GM23338 (cell line): Measurements from ENCODE around the gene HNF4A. TPM values are rescaled to one million over a fixed set of nuclear protein-coding genes. Genes with fewer than 3 reads are reported as not detected.

Experiments
- ATAC-seq: fragments of 200-7000 bp; cut with Tn5 transposase; 3 replicates; pipeline ENCODE4 v1.9.1; 2020
- DNase-seq: peaks from one replicate; pipeline ENCODE4 v3.0.0-alpha.2; 2015; ENCODE audit warnings: low spot score
- H2AFZ ChIP-seq: fragments of 200-600 bp; sonication (generic); 2 replicates; pipeline ENCODE4 v1.8.0; 2016; ENCODE audit warnings: antibody characterized with exemption, mild to moderate bottlenecking, moderate library complexity
- H3F3A ChIP-seq: fragments of 200-600 bp; sonication (generic); replicated peaks from 2 replicates; pipeline ENCODE4 v1.8.0; 2017; ENCODE audit warnings: antibody characterized with exemption, mixed run types, low read depth
- H3K27ac ChIP-seq: fragments of 200-600 bp; sonication (generic); 2 replicates; pipeline ENCODE4 v1.6.1; 2016; ENCODE audit warnings: low read depth
- H3K27me3 ChIP-seq: fragments of 200-600 bp; sonication (generic); 2 replicates; pipeline ENCODE4 v1.8.0; 2016; ENCODE audit warnings: mild to moderate bottlenecking, mixed run types, moderate library complexity; ENCODE audit not compliant: insufficient read depth
- H3K36me3 ChIP-seq: fragments of 200-600 bp; sonication (generic); 2 replicates; pipeline ENCODE4 v1.8.0; 2016; ENCODE audit warnings: mild to moderate bottlenecking; ENCODE audit not compliant: insufficient read depth
- H3K4me1 ChIP-seq: fragments of 200-600 bp; sonication (generic); 2 replicates; pipeline ENCODE4 v1.8.0; 2016; ENCODE audit warnings: mild to moderate bottlenecking, moderate library complexity; ENCODE audit not compliant: insufficient read depth
- H3K4me2 ChIP-seq: fragments of 200-600 bp; sonication (generic); 2 replicates; pipeline ENCODE4 v1.7.1; 2017; ENCODE audit warnings: mixed run types
- H3K4me3 ChIP-seq: fragments of 200-600 bp; sonication (generic); 2 replicates; pipeline ENCODE4 v1.6.1; 2016; ENCODE audit warnings: mixed run types
- H3K79me2 ChIP-seq: fragments of 200-600 bp; sonication (generic); replicated peaks from 2 replicates; pipeline ENCODE4 v1.8.0; 2017; ENCODE audit warnings: mild to moderate bottlenecking; ENCODE audit not compliant: insufficient read depth
- H3K9me2 ChIP-seq: fragments of 200-600 bp; sonication (generic); 2 replicates; pipeline ENCODE4 v1.8.0; 2017; ENCODE audit not compliant: insufficient read depth
- H4K20me1 ChIP-seq: fragments of 200-600 bp; sonication (generic); replicated peaks from 2 replicates; pipeline ENCODE4 v1.8.0; 2017; ENCODE audit warnings: mild to moderate bottlenecking; ENCODE audit not compliant: insufficient read depth
- H3K27ac Mint-ChIP-seq: 2 replicates; pipeline ENCODE4 v1.8.0; 2020; ENCODE audit warnings: inconsistent platforms, mild to moderate bottlenecking, moderate library complexity, mixed read lengths
- H3K27me3 Mint-ChIP-seq: 3 replicates; pipeline ENCODE4 v1.8.0; 2022; ENCODE audit warnings: low read depth, mild to moderate bottlenecking, moderate library complexity, mixed read lengths, inconsistent platforms; ENCODE audit not compliant: insufficient read depth, poor library complexity
- H3K36me3 Mint-ChIP-seq: 3 replicates; pipeline ENCODE4 v1.8.0; 2021; ENCODE audit warnings: low read depth, mild to moderate bottlenecking, inconsistent platforms, moderate library complexity, mixed read lengths
- H3K4me1 Mint-ChIP-seq: 3 replicates; pipeline ENCODE4 v1.8.0; 2020; ENCODE audit warnings: mild to moderate bottlenecking, inconsistent platforms, mixed read lengths
- H3K4me3 Mint-ChIP-seq: 3 replicates; pipeline ENCODE4 v1.8.0; 2021; ENCODE audit warnings: moderate library complexity, mild to moderate bottlenecking, inconsistent platforms, mixed read lengths
- H3K9me3 Mint-ChIP-seq: 3 replicates; pipeline ENCODE4 v1.8.0; 2020; ENCODE audit warnings: moderate library complexity, mild to moderate bottlenecking, inconsistent platforms, mixed read lengths
- CREB1 ChIP-seq: fragments of 250-450 bp; sonication (Bioruptor Pico); IDR thresholded peaks from 2 replicates; pipeline ENCODE4 v1.5.0; 2020; ENCODE audit warnings: low read depth, mild to moderate bottlenecking, moderate library complexity
- EZH2 ChIP-seq: fragments of 200-600 bp; sonication (generic); IDR thresholded peaks from one replicate; pipeline ENCODE4 v1.8.0; 2017; ENCODE audit warnings: antibody characterized with exemption, mild to moderate bottlenecking, low read depth; ENCODE audit not compliant: unreplicated experiment
- EZH2phosphoT487 ChIP-seq: fragments of 200-600 bp; sonication (generic); IDR thresholded peaks from one replicate; pipeline ENCODE4 v1.8.1; 2018; ENCODE audit warnings: antibody characterized with exemption; ENCODE audit not compliant: unreplicated experiment
- JUNB ChIP-seq: IDR thresholded peaks from one replicate; pipeline ENCODE4 v1.6.1; 2016; ENCODE audit warnings: antibody characterized with exemption; ENCODE audit not compliant: unreplicated experiment
- NANOG ChIP-seq: IDR thresholded peaks from 2 replicates; pipeline ENCODE4 v1.6.1; 2016; ENCODE audit warnings: antibody characterized with exemption, borderline replicate concordance
- POLR2AphosphoS5 ChIP-seq: IDR thresholded peaks from 2 replicates; pipeline ENCODE4 v1.6.1; 2016; ENCODE audit warnings: antibody characterized with exemption, low read depth
- STAT1 ChIP-seq: IDR thresholded peaks from one replicate; pipeline ENCODE4 v1.6.1; 2016; ENCODE audit warnings: antibody characterized with exemption; ENCODE audit not compliant: unreplicated experiment
- ZNF114 ChIP-seq: fragments of 250-450 bp; sonication (Bioruptor Pico); IDR thresholded peaks from 2 replicates; pipeline ENCODE4 v1.5.0; 2020; ENCODE audit warnings: mild to moderate bottlenecking, moderate library complexity
- ZNF331 ChIP-seq: fragments of 250-450 bp; sonication (Bioruptor Pico); IDR thresholded peaks from 2 replicates; pipeline ENCODE4 v1.5.0; 2020; ENCODE audit warnings: low read depth, mild to moderate bottlenecking, moderate library complexity
- polyA plus RNA-seq: library from polyadenylated mRNA; unstranded; fragments of >200 nt; fragmentation: Nextera tagmentation; extraction: Ambion mirVana; gene quantifications from 2 replicates; pipeline ENCODE4 v1.2.1, GENCODE V29; 2016
- total RNA-seq: library from RNA; depleted of rRNA; stranded (reverse); fragments of >200 nt; shearing (Covaris generic); gene quantifications from 2 replicates; pipeline ENCODE4 v1.2.3, GENCODE V29; 2014
- TF ChIP-seq, protein P1 (sequence below): IDR thresholded peaks from one replicate; pipeline ENCODE4 v1.6.1; 2018; ENCODE audit warnings: antibody characterized with exemption; ENCODE audit not compliant: unreplicated experiment
- TF ChIP-seq, protein P2 (sequence below): fragments of 250-450 bp; sonication (Bioruptor Pico); IDR thresholded peaks from 2 replicates; pipeline ENCODE4 v1.5.0; 2020; ENCODE audit warnings: mild to moderate bottlenecking, moderate library complexity
- TF ChIP-seq, protein P3 (sequence below), 2 experiments: fragments of 200-600 bp in 1 of 2; sonication (generic) in 1 of 2; conservative IDR thresholded peaks; 2 replicates each; pipeline versions ENCODE4 v1.5.1 to v1.6.1; 2016 to 2017; ENCODE audit warnings: antibody characterized with exemption in 2 of 2, low read depth in 2 of 2, mild to moderate bottlenecking in 2 of 2, moderate library complexity in 1 of 2
- TF ChIP-seq, protein P4 (sequence below): IDR thresholded peaks from 2 replicates; pipeline ENCODE4 v1.6.1; 2016; ENCODE audit warnings: antibody characterized with exemption

HNF4A gene
- total and polyA plus RNA-seq, 2 experiments from 2014 or later, result not detected

DNA sequence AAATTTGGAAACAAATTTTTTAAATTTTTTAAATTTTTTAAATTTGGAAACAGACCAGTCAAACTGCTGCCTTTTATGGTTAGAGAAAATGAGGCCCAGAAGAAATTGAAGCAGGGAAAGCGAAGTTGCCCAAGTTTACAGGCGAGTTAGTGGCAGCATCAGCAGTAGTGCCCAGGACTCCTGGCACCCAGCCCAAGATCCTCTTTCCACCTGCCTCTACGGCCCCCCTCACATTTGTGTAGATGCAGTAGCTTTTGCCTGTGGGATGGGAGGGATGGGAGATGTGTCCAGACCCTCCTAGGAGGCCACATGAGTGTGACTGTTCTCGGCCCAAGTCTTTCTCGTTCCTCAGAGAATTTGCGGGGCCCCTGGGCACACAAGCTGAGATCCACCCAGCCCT, 49.8 kb downstream of the HNF4A start:
- no peaks in the 10 kb centered on the region for H3K4me1 ChIP-seq
- no peak for TF ChIP-seq EZH2
- no peak for TF ChIP-seq JUNB
- TF ChIP-seq, protein P1, sequence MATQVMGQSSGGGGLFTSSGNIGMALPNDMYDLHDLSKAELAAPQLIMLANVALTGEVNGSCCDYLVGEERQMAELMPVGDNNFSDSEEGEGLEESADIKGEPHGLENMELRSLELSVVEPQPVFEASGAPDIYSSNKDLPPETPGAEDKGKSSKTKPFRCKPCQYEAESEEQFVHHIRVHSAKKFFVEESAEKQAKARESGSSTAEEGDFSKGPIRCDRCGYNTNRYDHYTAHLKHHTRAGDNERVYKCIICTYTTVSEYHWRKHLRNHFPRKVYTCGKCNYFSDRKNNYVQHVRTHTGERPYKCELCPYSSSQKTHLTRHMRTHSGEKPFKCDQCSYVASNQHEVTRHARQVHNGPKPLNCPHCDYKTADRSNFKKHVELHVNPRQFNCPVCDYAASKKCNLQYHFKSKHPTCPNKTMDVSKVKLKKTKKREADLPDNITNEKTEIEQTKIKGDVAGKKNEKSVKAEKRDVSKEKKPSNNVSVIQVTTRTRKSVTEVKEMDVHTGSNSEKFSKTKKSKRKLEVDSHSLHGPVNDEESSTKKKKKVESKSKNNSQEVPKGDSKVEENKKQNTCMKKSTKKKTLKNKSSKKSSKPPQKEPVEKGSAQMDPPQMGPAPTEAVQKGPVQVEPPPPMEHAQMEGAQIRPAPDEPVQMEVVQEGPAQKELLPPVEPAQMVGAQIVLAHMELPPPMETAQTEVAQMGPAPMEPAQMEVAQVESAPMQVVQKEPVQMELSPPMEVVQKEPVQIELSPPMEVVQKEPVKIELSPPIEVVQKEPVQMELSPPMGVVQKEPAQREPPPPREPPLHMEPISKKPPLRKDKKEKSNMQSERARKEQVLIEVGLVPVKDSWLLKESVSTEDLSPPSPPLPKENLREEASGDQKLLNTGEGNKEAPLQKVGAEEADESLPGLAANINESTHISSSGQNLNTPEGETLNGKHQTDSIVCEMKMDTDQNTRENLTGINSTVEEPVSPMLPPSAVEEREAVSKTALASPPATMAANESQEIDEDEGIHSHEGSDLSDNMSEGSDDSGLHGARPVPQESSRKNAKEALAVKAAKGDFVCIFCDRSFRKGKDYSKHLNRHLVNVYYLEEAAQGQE, result no peak
- no peak for TF ChIP-seq NANOG
- no peak for TF ChIP-seq EZH2phosphoT487
- TF ChIP-seq ZNF331 (CRISPR knock-in tag), result no peak
- TF ChIP-seq ZNF114 (CRISPR knock-in tag), result no peak
- TF ChIP-seq, protein P2, sequence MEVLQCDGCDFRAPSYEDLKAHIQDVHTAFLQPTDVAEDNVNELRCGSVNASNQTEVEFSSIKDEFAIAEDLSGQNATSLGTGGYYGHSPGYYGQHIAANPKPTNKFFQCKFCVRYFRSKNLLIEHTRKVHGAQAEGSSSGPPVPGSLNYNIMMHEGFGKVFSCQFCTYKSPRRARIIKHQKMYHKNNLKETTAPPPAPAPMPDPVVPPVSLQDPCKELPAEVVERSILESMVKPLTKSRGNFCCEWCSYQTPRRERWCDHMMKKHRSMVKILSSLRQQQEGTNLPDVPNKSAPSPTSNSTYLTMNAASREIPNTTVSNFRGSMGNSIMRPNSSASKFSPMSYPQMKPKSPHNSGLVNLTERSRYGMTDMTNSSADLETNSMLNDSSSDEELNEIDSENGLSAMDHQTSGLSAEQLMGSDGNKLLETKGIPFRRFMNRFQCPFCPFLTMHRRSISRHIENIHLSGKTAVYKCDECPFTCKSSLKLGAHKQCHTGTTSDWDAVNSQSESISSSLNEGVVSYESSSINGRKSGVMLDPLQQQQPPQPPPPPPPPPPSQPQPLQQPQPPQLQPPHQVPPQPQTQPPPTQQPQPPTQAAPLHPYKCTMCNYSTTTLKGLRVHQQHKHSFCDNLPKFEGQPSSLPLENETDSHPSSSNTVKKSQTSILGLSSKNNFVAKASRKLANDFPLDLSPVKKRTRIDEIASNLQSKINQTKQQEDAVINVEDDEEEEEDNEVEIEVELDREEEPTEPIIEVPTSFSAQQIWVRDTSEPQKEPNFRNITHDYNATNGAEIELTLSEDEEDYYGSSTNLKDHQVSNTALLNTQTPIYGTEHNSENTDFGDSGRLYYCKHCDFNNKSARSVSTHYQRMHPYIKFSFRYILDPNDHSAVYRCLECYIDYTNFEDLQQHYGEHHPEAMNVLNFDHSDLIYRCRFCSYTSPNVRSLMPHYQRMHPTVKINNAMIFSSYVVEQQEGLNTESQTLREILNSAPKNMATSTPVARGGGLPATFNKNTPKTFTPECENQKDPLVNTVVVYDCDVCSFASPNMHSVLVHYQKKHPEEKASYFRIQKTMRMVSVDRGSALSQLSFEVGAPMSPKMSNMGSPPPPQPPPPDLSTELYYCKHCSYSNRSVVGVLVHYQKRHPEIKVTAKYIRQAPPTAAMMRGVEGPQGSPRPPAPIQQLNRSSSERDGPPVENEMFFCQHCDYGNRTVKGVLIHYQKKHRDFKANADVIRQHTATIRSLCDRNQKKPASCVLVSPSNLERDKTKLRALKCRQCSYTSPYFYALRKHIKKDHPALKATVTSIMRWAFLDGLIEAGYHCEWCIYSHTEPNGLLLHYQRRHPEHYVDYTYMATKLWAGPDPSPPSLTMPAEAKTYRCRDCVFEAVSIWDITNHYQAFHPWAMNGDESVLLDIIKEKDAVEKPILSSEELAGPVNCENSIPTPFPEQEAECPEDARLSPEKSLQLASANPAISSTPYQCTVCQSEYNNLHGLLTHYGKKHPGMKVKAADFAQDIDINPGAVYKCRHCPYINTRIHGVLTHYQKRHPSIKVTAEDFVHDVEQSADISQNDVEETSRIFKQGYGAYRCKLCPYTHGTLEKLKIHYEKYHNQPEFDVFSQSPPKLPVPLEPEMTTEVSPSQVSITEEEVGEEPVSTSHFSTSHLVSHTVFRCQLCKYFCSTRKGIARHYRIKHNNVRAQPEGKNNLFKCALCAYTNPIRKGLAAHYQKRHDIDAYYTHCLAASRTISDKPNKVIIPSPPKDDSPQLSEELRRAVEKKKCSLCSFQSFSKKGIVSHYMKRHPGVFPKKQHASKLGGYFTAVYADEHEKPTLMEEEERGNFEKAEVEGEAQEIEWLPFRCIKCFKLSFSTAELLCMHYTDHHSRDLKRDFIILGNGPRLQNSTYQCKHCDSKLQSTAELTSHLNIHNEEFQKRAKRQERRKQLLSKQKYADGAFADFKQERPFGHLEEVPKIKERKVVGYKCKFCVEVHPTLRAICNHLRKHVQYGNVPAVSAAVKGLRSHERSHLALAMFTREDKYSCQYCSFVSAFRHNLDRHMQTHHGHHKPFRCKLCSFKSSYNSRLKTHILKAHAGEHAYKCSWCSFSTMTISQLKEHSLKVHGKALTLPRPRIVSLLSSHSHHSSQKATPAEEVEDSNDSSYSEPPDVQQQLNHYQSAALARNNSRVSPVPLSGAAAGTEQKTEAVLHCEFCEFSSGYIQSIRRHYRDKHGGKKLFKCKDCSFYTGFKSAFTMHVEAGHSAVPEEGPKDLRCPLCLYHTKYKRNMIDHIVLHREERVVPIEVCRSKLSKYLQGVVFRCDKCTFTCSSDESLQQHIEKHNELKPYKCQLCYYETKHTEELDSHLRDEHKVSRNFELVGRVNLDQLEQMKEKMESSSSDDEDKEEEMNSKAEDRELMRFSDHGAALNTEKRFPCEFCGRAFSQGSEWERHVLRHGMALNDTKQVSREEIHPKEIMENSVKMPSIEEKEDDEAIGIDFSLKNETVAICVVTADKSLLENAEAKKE (CRISPR knock-in tag), result no peak
- no peak for TF ChIP-seq CREB1 (CRISPR knock-in tag)
- TF ChIP-seq, protein P3, sequence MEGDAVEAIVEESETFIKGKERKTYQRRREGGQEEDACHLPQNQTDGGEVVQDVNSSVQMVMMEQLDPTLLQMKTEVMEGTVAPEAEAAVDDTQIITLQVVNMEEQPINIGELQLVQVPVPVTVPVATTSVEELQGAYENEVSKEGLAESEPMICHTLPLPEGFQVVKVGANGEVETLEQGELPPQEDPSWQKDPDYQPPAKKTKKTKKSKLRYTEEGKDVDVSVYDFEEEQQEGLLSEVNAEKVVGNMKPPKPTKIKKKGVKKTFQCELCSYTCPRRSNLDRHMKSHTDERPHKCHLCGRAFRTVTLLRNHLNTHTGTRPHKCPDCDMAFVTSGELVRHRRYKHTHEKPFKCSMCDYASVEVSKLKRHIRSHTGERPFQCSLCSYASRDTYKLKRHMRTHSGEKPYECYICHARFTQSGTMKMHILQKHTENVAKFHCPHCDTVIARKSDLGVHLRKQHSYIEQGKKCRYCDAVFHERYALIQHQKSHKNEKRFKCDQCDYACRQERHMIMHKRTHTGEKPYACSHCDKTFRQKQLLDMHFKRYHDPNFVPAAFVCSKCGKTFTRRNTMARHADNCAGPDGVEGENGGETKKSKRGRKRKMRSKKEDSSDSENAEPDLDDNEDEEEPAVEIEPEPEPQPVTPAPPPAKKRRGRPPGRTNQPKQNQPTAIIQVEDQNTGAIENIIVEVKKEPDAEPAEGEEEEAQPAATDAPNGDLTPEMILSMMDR (conservative IDR thresholded peaks at IDR 0.05; ENCODE audit: low read depth in 2 of 2), result no peak
- TF ChIP-seq STAT1, result no peak
- no peak for TF ChIP-seq POLR2AphosphoS5
- TF ChIP-seq, protein P4, sequence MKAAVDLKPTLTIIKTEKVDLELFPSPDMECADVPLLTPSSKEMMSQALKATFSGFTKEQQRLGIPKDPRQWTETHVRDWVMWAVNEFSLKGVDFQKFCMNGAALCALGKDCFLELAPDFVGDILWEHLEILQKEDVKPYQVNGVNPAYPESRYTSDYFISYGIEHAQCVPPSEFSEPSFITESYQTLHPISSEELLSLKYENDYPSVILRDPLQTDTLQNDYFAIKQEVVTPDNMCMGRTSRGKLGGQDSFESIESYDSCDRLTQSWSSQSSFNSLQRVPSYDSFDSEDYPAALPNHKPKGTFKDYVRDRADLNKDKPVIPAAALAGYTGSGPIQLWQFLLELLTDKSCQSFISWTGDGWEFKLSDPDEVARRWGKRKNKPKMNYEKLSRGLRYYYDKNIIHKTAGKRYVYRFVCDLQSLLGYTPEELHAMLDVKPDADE, result no peak
- H3K27me3 ChIP-seq, result no peaks in the 10 kb centered on the region
- Mint-ChIP-seq H3K4me1 (no peaks in the 10 kb centered on the region; the same call in 2 of the 3 replicates), H3K36me3 (no peaks in the 10 kb centered on the region), H3K9me3 (peaks cover 2% of the 10 kb centered on the region; the same call in 1 of the 3 replicates), H3K27ac (no peak overlapping the region), H3K4me3 (no peak overlapping the region), H3K27me3 (peaks cover 5% of the 10 kb centered on the region)
- H3K4me2 ChIP-seq, result no peak overlapping the region
- no peak overlapping the region for H2AFZ ChIP-seq
- no peaks in the 10 kb centered on the region for H3F3A ChIP-seq
- DNase-seq (no peak), ATAC-seq (no peak)
- no peak overlapping the region for H3K27ac ChIP-seq
- H3K36me3 ChIP-seq, result no peaks in the 10 kb centered on the region
- H3K9me2 ChIP-seq, result no peaks in the 10 kb centered on the region
- H3K4me3 ChIP-seq, result no peak overlapping the region
- no peaks in the 10 kb centered on the region for H3K79me2 ChIP-seq
- no peaks in the 10 kb centered on the region for H4K20me1 ChIP-seq
